Measurements from ENCODE around the gene BCL2L2.

DNA sequence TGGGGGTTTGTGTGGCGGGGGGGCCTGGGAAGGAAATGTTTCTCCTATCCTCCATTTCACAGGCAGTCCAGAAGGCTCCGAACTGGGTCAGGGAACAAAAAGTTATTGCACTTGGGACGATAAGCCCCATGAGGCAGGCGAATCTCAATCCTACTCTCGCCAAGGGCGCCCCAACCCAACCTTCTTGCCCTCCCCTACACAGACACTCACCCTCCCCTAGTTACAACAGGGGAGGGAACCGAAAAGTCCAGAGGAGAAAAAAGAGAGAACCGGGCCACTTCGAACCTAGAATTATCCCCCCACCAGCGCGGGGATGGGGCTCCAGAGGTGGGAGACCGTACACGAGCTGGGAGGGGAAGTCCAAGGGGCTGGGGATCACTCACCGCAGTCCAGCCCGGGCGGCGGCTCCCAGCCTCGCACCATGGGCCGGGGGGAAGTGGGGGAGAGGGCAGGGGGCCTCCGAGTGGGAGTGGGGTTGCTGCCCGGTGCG is 21.1 kb upstream of the BCL2L2 start:
- TF ChIP-seq PPARA (CRISPR knock-in tag; IDR thresholded peaks at IDR 0.05; ENCODE audit: borderline replicate concordance) (no peak), ARNTL (CRISPR knock-in tag; IDR thresholded peaks at IDR 0.05; ENCODE audit: borderline replicate concordance, low read depth) (no peak), TOX (CRISPR knock-in tag; IDR thresholded peaks at IDR 0.05; ENCODE audit: borderline replicate concordance) (no peak), ZFP30 (CRISPR knock-in tag; IDR thresholded peaks at IDR 0.05) (no peak), ZFP3 (CRISPR knock-in tag; IDR thresholded peaks at IDR 0.05) (no peak)
- TF ChIP-seq, protein P1, sequence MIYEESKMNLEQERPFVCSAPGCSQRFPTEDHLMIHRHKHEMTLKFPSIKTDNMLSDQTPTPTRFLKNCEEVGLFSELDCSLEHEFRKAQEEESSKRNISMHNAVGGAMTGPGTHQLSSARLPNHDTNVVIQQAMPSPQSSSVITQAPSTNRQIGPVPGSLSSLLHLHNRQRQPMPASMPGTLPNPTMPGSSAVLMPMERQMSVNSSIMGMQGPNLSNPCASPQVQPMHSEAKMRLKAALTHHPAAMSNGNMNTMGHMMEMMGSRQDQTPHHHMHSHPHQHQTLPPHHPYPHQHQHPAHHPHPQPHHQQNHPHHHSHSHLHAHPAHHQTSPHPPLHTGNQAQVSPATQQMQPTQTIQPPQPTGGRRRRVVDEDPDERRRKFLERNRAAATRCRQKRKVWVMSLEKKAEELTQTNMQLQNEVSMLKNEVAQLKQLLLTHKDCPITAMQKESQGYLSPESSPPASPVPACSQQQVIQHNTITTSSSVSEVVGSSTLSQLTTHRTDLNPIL (CRISPR knock-in tag; IDR thresholded peaks at IDR 0.05; ENCODE audit: low read depth) = no peak
